GOT3 (cell line): ENCODE measurements around the gene C3orf22.
"Not testable (repeated sequence)": the region's sequence is repeated elsewhere in the genome, so short reads cannot be mapped to it uniquely, and the experiment has no call there.

Source experiments
- DNase-seq: peaks from one replicate; lab custom pipeline; 2025; ENCODE audit warnings: mixed read lengths; lab: John Stamatoyannopoulos, UW

Gene C3orf22

GRCh38 chr3:126542340-126543241 lies 16.1 kb downstream of the C3orf22 start:
- DNase-seq: no peak

- no peak for DNase-seq
Observed at GRCh38 chr3:126541628-126542339, 16.9 kb downstream of the C3orf22 start.

- DNase-seq: no peak
Observed at GRCh38 chr3:126540951-126541627, 17.6 kb downstream of the C3orf22 start.

- DNase-seq: peak; percentile 34
Observed at GRCh38 chr3:126540342-126540849, 18.3 kb downstream of the C3orf22 start.

GRCh38 chr3:126539558-126540250 lies 19.0 kb downstream of the C3orf22 start:
- no peak for DNase-seq

GRCh38 chr3:126538966-126539365 lies 19.8 kb downstream of the C3orf22 start:
- DNase-seq: no peak

GRCh38 chr3:126538316-126538715 lies 20.4 kb downstream of the C3orf22 start:
- DNase-seq: no peak

- DNase-seq: no peak
Observed at GRCh38 chr3:126537730-126538281, 20.9 kb downstream of the C3orf22 start.

GRCh38 chr3:126537116-126537729 lies 21.5 kb downstream of the C3orf22 start:
- DNase-seq: no peak

GRCh38 chr3:126536126-126536525 lies 22.6 kb downstream of the C3orf22 start:
- DNase-seq: no peak

- no peak for DNase-seq
Observed at GRCh38 chr3:126535636-126536035, 23.1 kb downstream of the C3orf22 start.

GRCh38 chr3:126534716-126535115 lies 24.0 kb downstream of the C3orf22 start:
- DNase-seq: not testable (repeated sequence)

GRCh38 chr3:126533506-126533905 lies 25.2 kb downstream of the C3orf22 start:
- no peak for DNase-seq

GRCh38 chr3:126531051-126531330 lies 27.7 kb downstream of the C3orf22 start:
- DNase-seq: no peak

- DNase-seq: no peak
Observed at GRCh38 chr3:126530171-126531050, 28.3 kb downstream of the C3orf22 start.

- no peak for DNase-seq
Observed at GRCh38 chr3:126529585-126530170, 29.1 kb downstream of the C3orf22 start.

- no peak for DNase-seq
Observed at GRCh38 chr3:126528800-126529541, 29.8 kb downstream of the C3orf22 start.

GRCh38 chr3:126528419-126528799 lies 30.3 kb downstream of the C3orf22 start:
- no peak for DNase-seq
